ELF-1 (cell line): Measurements from ENCODE around the gene SPX.

ENCODE experiments used
- DNase-seq: peaks from one replicate; pipeline ENCODE4 v3.0.0-alpha.2; 2016; ENCODE audit warnings: low read depth, low spot score

The SPX gene

DNA sequence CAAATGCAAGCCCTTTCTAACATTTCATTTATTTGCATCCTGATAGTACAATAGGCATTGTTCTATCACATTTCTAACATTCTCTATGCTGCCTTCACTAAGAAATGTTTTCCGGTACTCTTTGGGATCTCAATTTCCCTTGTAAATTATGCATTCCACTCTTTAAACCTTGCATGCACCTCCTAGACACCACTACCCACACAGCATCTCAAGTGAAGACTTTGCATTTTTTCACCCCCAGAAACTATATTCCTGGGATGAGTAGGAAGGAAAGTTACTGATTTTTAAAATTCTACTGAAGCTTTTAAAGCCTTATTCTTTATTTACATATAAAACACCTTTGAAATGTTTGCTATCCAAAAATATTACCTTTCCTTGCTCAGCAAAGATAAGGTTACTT lies 51.4 kb downstream of the SPX start:
- no peak for DNase-seq

DNA sequence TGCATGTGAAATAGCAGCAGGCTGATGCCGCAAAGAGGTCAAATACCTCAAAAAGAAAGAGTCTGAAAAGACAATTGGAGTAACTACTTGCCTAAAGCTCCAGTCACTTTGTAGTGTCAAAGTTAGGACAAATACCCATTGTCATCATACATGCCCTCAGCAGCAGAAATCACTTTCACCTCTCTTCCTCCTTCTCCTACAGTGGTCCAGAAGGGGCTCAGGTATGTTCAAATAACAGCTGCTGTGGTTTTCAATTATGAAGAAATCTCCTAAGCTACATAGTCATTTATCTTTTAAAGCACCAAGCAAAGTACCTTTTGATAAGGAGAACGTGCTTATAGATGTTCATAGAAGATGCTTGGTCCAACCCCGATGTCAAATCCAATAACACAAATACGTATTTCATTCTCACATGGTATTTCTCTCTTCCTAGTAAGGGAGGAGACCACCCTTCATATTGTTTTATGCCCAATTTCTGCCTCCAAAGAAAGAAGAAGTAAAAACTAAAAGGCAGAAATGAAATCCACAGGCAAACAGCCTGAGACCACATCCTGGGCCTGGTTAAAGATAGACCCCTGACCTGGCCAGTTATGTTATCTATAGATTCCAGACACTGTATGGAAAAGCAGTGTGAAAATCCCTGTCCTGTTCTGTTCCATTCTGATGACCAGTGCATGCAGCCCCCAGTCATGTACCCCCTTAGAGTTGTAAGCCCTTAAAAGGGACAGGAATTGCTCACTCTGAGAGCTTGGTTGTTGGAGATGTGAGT lies 54.8 kb downstream of the SPX start:
- DNase-seq: no peak
